ENCODE measurements around the gene TP53BP1. TPM values are rescaled to one million over a fixed set of nuclear protein-coding genes. Genes with fewer than 3 reads are reported as not detected.
"Not testable (repeated sequence)": the region's sequence is repeated elsewhere in the genome, so short reads cannot be mapped to it uniquely, and the experiment has no call there.

Gene TP53BP1, protein sequence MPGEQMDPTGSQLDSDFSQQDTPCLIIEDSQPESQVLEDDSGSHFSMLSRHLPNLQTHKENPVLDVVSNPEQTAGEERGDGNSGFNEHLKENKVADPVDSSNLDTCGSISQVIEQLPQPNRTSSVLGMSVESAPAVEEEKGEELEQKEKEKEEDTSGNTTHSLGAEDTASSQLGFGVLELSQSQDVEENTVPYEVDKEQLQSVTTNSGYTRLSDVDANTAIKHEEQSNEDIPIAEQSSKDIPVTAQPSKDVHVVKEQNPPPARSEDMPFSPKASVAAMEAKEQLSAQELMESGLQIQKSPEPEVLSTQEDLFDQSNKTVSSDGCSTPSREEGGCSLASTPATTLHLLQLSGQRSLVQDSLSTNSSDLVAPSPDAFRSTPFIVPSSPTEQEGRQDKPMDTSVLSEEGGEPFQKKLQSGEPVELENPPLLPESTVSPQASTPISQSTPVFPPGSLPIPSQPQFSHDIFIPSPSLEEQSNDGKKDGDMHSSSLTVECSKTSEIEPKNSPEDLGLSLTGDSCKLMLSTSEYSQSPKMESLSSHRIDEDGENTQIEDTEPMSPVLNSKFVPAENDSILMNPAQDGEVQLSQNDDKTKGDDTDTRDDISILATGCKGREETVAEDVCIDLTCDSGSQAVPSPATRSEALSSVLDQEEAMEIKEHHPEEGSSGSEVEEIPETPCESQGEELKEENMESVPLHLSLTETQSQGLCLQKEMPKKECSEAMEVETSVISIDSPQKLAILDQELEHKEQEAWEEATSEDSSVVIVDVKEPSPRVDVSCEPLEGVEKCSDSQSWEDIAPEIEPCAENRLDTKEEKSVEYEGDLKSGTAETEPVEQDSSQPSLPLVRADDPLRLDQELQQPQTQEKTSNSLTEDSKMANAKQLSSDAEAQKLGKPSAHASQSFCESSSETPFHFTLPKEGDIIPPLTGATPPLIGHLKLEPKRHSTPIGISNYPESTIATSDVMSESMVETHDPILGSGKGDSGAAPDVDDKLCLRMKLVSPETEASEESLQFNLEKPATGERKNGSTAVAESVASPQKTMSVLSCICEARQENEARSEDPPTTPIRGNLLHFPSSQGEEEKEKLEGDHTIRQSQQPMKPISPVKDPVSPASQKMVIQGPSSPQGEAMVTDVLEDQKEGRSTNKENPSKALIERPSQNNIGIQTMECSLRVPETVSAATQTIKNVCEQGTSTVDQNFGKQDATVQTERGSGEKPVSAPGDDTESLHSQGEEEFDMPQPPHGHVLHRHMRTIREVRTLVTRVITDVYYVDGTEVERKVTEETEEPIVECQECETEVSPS (N-terminal part only)
- 76.6 and 85.6 TPM in 2 replicates for polyA plus RNA-seq (2011; rRNA removed)
- 151 and 161 TPM in 2 replicates for polyA minus RNA-seq (2011; rRNA and poly(A)+ RNA removed)

DNA sequence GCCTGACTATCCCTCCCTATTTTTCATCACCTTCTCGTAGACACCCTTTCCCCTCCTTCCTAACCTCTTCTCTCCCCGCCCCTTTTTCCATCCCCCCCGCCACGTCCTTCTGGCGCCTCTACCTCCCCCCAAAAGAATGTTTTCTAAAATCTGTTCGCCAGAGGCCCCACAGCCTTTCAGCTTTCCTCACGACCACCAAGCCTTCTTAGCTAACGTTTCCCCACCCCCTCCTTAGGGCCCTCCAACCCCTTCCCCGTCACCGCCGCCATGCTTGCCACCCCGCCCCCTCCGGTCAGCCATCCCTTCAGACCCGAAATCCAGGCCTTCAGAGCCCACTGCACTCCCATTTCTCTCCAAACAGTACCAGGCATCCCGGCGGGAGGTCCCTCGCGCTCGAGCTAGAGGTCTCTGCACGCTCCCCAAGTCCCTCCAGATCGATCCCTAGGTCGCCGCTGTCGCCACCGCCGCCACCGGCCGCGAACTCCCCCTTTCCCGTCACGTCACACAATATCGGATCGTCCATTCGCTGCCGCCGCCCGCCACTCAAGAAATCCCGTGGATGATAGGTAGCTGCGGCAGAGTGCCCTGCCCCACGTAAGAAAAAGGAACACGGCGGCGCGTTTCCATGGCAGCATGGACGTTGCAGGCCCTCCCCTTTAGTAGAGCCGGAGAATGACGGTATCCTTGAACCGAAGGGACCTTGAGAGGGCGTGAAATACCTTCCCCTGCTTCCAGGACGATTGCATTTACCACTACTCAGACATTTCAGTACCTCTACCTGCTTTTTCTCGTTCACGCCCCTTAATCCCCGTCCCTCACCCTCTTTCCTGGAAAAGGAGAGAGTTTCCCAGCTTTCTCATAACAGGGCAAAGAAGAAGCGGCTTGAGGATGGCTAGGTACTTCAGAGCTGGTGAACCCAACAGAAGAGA lies at the start of gene TP53BP1:
Gene TP53BP1, minus strand, starts transcription at position 484 of the 929 bp plus-strand sequence. Its CDS starts 113 bp downstream, at position 371.
- Histone ChIP-seq H3K27me3 (ENCODE audit: control insufficient read depth, insufficient read depth, low read length) (no peaks in the 10 kb centered on the region), H3K9me3 (ENCODE audit: control insufficient read depth, insufficient read depth, low read length) (no peaks in the 10 kb centered on the region), H3K27ac (ENCODE audit: low read depth, low read length) (peak within 1 kb of the TSS; percentile 70), H3K4me3 (ENCODE audit: low read depth, low read length) (peak within 1 kb of the TSS; percentile 95)
- TF ChIP-seq CTCF (IDR thresholded peaks at IDR 0.05; ENCODE audit: low read depth, low read length): no peak
- peak; percentile 79 for DNase-seq (ENCODE audit: low read depth, low spot score)
- ChIA-PET POLR2A (interaction anchor here (1.1 to 2.6 kb wide), 3 partner anchors 13 to 24 kb away, joined by 3 to 17 read pairs (median 5); partner anchors contain the start of gene MAP1A), CTCF (interaction anchor here (1.1 to 2.1 kb wide), 2 partner anchors 17 to 21 kb away, joined by 6 to 11 read pairs; no protein-coding TSS in a partner anchor)

GRCh38 chr15:43541785-43542184 lies 48.8 kb upstream of the TP53BP1 start:
- Histone ChIP-seq H3K4me3 (ENCODE audit: low read depth, low read length) (no peak overlapping the region), H3K9me3 (ENCODE audit: control insufficient read depth, insufficient read depth, low read length) (no peaks in the 10 kb centered on the region), H3K27me3 (ENCODE audit: control insufficient read depth, insufficient read depth, low read length) (no peaks in the 10 kb centered on the region), H3K27ac (ENCODE audit: low read depth, low read length) (no peak overlapping the region)
- no peak for DNase-seq (ENCODE audit: low read depth, low spot score)
- POLR2A ChIA-PET: interaction anchor here (0.6 kb wide), 1 partner anchor 9 kb away, joined by 10 read pairs; no protein-coding TSS in a partner anchor
- TF ChIP-seq CTCF (IDR thresholded peaks at IDR 0.05; ENCODE audit: low read depth, low read length): no peak
- CTCF ChIA-PET: interaction anchor here (0.8 to 1.3 kb wide), 2 partner anchors 28 to 58 kb away, joined by 4 to 5 read pairs; no protein-coding TSS in a partner anchor

- H3K27me3 ChIP-seq (ENCODE audit: control insufficient read depth, insufficient read depth, low read length): no peaks in the 10 kb centered on the region
- H3K9me3 ChIP-seq (ENCODE audit: control insufficient read depth, insufficient read depth, low read length): no peaks in the 10 kb centered on the region
- DNase-seq (ENCODE audit: low read depth, low spot score): no peak
- ChIA-PET POLR2A (no interaction called here), CTCF (no interaction called here)
- H3K27ac ChIP-seq (ENCODE audit: low read depth, low read length): no peak overlapping the region
- no peak for TF ChIP-seq CTCF (IDR thresholded peaks at IDR 0.05; ENCODE audit: low read depth, low read length)
- no peak overlapping the region for H3K4me3 ChIP-seq (ENCODE audit: low read depth, low read length)
These were observed 45.1 kb upstream of the TP53BP1 start for GRCh38 chr15:43538091-43538490.

DNA sequence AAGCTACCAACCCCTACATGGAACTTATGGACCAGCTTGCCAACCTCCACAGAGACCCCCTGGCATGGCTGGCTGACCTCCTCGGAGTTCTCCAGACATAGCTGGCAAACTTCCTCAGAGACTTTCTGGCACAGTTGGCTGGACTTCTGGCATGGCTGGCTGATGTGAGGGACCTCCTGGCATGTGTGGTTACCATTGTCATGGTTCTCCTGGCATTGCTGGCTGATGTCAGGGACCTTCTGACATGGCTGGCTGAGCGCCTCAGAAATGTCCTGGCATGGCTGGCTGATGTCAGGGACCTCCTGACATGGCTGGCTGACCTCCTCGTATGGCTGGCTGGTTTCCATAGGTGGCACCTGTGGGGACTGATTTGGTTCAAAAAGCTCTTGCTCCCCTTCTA lies 41.9 kb upstream of the TP53BP1 start:
- H3K27ac ChIP-seq (ENCODE audit: low read depth, low read length): no peak overlapping the region
- CTCF ChIA-PET: no interaction called here
- no peaks in the 10 kb centered on the region for H3K27me3 ChIP-seq (ENCODE audit: control insufficient read depth, insufficient read depth, low read length)
- POLR2A ChIA-PET: no interaction called here
- no peaks in the 10 kb centered on the region for H3K9me3 ChIP-seq (ENCODE audit: control insufficient read depth, insufficient read depth, low read length)
- TF ChIP-seq CTCF (IDR thresholded peaks at IDR 0.05; ENCODE audit: low read depth, low read length): no peak
- no peak for DNase-seq (ENCODE audit: low read depth, low spot score)
- H3K4me3 ChIP-seq (ENCODE audit: low read depth, low read length): no peak overlapping the region

DNA sequence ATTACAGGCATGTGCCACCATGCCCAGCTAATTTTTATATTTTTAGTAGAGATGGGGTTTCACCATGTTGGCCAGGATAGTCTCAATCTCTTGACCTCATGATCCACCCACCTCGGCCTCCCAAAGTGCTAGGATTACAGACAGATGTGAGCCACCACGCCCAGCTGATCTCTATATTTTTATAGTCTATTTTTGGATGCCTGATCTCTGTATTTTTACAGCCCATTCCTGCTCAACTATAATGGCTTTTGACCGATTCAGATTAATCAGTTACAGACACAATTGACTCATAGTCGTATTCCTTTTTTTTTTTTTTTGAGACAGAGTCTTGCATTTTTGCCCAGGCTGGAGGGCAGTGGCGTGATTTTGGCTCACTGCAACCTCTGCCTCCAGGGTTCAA lies 39.9 kb upstream of the TP53BP1 start:
- DNase-seq (ENCODE audit: low read depth, low spot score); H3K27me3 ChIP-seq (ENCODE audit: control insufficient read depth, insufficient read depth, low read length); H3K9me3 ChIP-seq (ENCODE audit: control insufficient read depth, insufficient read depth, low read length); H3K4me3 ChIP-seq (ENCODE audit: low read depth, low read length); H3K27ac ChIP-seq (ENCODE audit: low read depth, low read length): not testable (repeated sequence)
- ChIA-PET POLR2A (interaction anchor here (0.6 kb wide), 1 partner anchor 9 kb away, joined by 10 read pairs; no protein-coding TSS in a partner anchor), CTCF (interaction anchor here (0.9 kb wide), 1 partner anchor 18 kb away, joined by 3 read pairs; no protein-coding TSS in a partner anchor)

Measured in AG04450 (cell line).